ENCODE measurements around the gene KRTAP12-3. TPM values are rescaled to one million over a fixed set of nuclear protein-coding genes. Genes with fewer than 3 reads are reported as not detected.
"Not testable (repeated sequence)": the region's sequence is repeated elsewhere in the genome, so short reads cannot be mapped to it uniquely, and the experiment has no call there.

The KRTAP12-3 gene
- total and polyA plus RNA-seq, 8 donors = not detected

GRCh38 chr21:44684077-44684476, 26.3 kb downstream of the KRTAP12-3 start:
- intact Hi-C loops (cut with DNase I; ENCODE audit: low total_unique reads) = no loop called here
- no peak for DNase-seq
- Histone ChIP-seq H3K9me3 (no peaks in the 10 kb centered on the region), H3K27ac (no peak overlapping the region), H3K27me3 (peaks cover 0 to 41% (median 32%) of the 10 kb centered on the region in 3 donors), H3K36me3 (no peaks in the 10 kb centered on the region), H3K4me3 (no peak overlapping the region), H3K4me1 (no peaks in the 10 kb centered on the region)
- 70 to 81% (median 75%) methylated on average over 7 of the region's 7 CpGs for WGBS, 5 donors
- TF ChIP-seq POLR2AphosphoS5 (IDR thresholded peaks at IDR 0.05) (no peak), CTCF (IDR thresholded peaks at IDR 0.05) (no peak)

- Histone ChIP-seq H3K4me1 (no peaks in the 10 kb centered on the region), H3K9me3 (no peaks in the 10 kb centered on the region), H3K27me3 (peaks cover 0 to 41% (median 32%) of the 10 kb centered on the region in 3 donors), H3K27ac (no peak overlapping the region), H3K4me3 (no peak overlapping the region), H3K36me3 (no peaks in the 10 kb centered on the region)
- intact Hi-C loops (cut with DNase I; ENCODE audit: low total_unique reads) = no loop called here
- WGBS, 5 donors = 60 to 73% (median 69%) methylated on average over 6 of the region's 6 CpGs
- TF ChIP-seq POLR2AphosphoS5 (IDR thresholded peaks at IDR 0.05) = no peak
- TF ChIP-seq POLR2A (IDR thresholded peaks at IDR 0.05) = no peak
- TF ChIP-seq EP300 (IDR thresholded peaks at IDR 0.05) = no peak
- TF ChIP-seq CTCF (IDR thresholded peaks at IDR 0.05) = no peak
- DNase-seq = no peak
These were observed 26.8 kb downstream of the KRTAP12-3 start for GRCh38 chr21:44684483-44684882.

- intact Hi-C loops (cut with DNase I; ENCODE audit: low total_unique reads); H3K36me3 ChIP-seq; H3K4me1 ChIP-seq; DNase-seq; H3K4me3 ChIP-seq; H3K9me3 ChIP-seq; H3K27ac ChIP-seq: not testable (repeated sequence)
- 72 to 88% (median 75%) methylated on average over 6 of the region's 6 CpGs for WGBS, 5 donors
- peaks cover 0 to 41% (median 32%) of the 10 kb centered on the region in 3 donors for H3K27me3 ChIP-seq
These were observed 27.3 kb downstream of the KRTAP12-3 start for GRCh38 chr21:44685050-44685449.

- Histone ChIP-seq H3K9me3 (no peaks in the 10 kb centered on the region), H3K36me3 (no peaks in the 10 kb centered on the region), H3K4me3 (no peak overlapping the region), H3K4me1 (no peaks in the 10 kb centered on the region), H3K27me3 (peaks cover 0 to 41% (median 32%) of the 10 kb centered on the region in 3 donors), H3K27ac (no peak overlapping the region)
- intact Hi-C loops (cut with DNase I; ENCODE audit: low total_unique reads) = no loop called here
- 18 to 33% (median 29%) methylated on average over 6 to 14 of the region's 14 CpGs for WGBS, 5 donors
- TF ChIP-seq POLR2A (IDR thresholded peaks at IDR 0.05) = no peak
- TF ChIP-seq POLR2AphosphoS5 (IDR thresholded peaks at IDR 0.05) = no peak
- TF ChIP-seq EP300 (IDR thresholded peaks at IDR 0.05) = no peak
- TF ChIP-seq CTCF (IDR thresholded peaks at IDR 0.05) = no peak
- DNase-seq = no peak
These were observed 28.5 kb downstream of the KRTAP12-3 start for GRCh38 chr21:44686000-44686781.
